Fibroblast of mammary gland (primary cell): ENCODE data around the gene OR52W1.

Experiments used
- DNase-seq: peaks from one replicate; pipeline ENCODE4 v3.0.0-alpha.2; 2010; ENCODE audit warnings: low read depth
- H3K4me3 ChIP-seq: 2 replicates; pipeline ENCODE4 v1.5.1; 2011; ENCODE audit warnings: low read depth, mild to moderate bottlenecking, low read length, moderate library complexity; ENCODE audit not compliant: control insufficient read depth
- TF ChIP-seq, protein P1 (sequence below): conservative IDR thresholded peaks from 2 replicates; pipeline ENCODE4 v1.5.1; 2011; ENCODE audit warnings: low read depth, low read length, inconsistent platforms; ENCODE audit not compliant: control insufficient read depth, insufficient read depth

The OR52W1 gene

GRCh38 chr11:6225024-6225423 lies 26.0 kb downstream of the OR52W1 start:
- no peak for DNase-seq
- no peak overlapping the region for H3K4me3 ChIP-seq
- TF ChIP-seq, protein P1, sequence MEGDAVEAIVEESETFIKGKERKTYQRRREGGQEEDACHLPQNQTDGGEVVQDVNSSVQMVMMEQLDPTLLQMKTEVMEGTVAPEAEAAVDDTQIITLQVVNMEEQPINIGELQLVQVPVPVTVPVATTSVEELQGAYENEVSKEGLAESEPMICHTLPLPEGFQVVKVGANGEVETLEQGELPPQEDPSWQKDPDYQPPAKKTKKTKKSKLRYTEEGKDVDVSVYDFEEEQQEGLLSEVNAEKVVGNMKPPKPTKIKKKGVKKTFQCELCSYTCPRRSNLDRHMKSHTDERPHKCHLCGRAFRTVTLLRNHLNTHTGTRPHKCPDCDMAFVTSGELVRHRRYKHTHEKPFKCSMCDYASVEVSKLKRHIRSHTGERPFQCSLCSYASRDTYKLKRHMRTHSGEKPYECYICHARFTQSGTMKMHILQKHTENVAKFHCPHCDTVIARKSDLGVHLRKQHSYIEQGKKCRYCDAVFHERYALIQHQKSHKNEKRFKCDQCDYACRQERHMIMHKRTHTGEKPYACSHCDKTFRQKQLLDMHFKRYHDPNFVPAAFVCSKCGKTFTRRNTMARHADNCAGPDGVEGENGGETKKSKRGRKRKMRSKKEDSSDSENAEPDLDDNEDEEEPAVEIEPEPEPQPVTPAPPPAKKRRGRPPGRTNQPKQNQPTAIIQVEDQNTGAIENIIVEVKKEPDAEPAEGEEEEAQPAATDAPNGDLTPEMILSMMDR = no peak

GRCh38 chr11:6225896-6226295 lies 26.9 kb downstream of the OR52W1 start:
- TF ChIP-seq, protein P1 = no peak
- no peak overlapping the region for H3K4me3 ChIP-seq
- no peak for DNase-seq

- no peak for DNase-seq
- no peak overlapping the region for H3K4me3 ChIP-seq
- TF ChIP-seq, protein P1 = no peak
These were observed 29.5 kb downstream of the OR52W1 start for GRCh38 chr11:6228520-6228919.

DNA sequence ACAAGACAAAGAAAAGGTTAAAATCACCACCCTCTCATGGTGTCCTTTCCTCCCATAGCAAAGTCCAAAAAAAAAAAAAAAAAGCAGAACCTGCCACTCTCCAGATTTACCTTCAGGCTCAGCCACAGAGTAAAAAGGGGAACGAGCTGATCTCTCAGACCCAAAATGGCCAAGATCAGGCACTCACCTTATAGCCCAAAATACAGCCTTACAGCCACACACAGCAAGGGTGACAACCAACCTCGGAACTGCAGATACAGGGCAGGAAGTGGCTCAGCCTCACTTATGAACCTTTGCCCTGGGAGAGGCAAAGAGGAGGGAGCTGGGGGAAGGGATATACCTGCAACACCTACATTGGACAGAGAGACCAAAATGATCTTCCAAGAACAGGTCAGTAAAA lies 30.9 kb downstream of the OR52W1 start:
- DNase-seq = no peak
- H3K4me3 ChIP-seq = no peak overlapping the region
- TF ChIP-seq, protein P1 = no peak

GRCh38 chr11:6232899-6233298 lies 33.9 kb downstream of the OR52W1 start:
- no peak overlapping the region for H3K4me3 ChIP-seq

GRCh38 chr11:6233984-6234386 lies 35.0 kb downstream of the OR52W1 start:
- H3K4me3 ChIP-seq = peak overlapping the region; percentile 99
- DNase-seq = no peak
- TF ChIP-seq, protein P1 = no peak

More at GRCh38 chr11:6232899-6233298, 33.9 kb downstream of the OR52W1 start:
- DNase-seq = peak; percentile 8
- TF ChIP-seq, protein P1 = no peak
